GM12892 (cell line): ENCODE data around the gene CARD9.

Experiments used
- POLR2A ChIP-seq: IDR thresholded peaks from 2 replicates; pipeline ENCODE4 v1.6.1; 2011; ENCODE audit warnings: low read depth, low read length, control low read depth
- POLR2AphosphoS5 ChIP-seq: IDR thresholded peaks from 2 replicates; pipeline ENCODE4 v1.6.1; 2011; ENCODE audit warnings: low read depth, low read length, control low read depth
- TAF1 ChIP-seq: IDR thresholded peaks from 2 replicates; pipeline ENCODE4 v1.6.1; 2011; ENCODE audit warnings: low read depth, mild to moderate bottlenecking, control low read depth, low read length, borderline replicate concordance

GRCh38 chr9:136363949-136364748, 9.3 kb downstream of the CARD9 start:
- TF ChIP-seq POLR2A (no peak), TAF1 (no peak), POLR2AphosphoS5 (no peak)
